Hepatocyte (in vitro differentiated cells): ENCODE data around the gene KIAA1958.

ENCODE experiments used
- EZH2phosphoT487 ChIP-seq: fragments of 200-600 bp; sonication (generic); IDR thresholded peaks from one replicate; pipeline ENCODE4 v1.6.1; 2018; ENCODE audit warnings: antibody characterized with exemption, mild to moderate bottlenecking, low read depth, moderate library complexity; ENCODE audit not compliant: unreplicated experiment, severe bottlenecking
- TF ChIP-seq, protein P1 (sequence below): fragments of 200-600 bp; sonication (generic); IDR thresholded peaks from 2 replicates; pipeline ENCODE4 v1.5.1; 2016; ENCODE audit warnings: antibody characterized with exemption, mild to moderate bottlenecking; ENCODE audit not compliant: poor library complexity

DNA sequence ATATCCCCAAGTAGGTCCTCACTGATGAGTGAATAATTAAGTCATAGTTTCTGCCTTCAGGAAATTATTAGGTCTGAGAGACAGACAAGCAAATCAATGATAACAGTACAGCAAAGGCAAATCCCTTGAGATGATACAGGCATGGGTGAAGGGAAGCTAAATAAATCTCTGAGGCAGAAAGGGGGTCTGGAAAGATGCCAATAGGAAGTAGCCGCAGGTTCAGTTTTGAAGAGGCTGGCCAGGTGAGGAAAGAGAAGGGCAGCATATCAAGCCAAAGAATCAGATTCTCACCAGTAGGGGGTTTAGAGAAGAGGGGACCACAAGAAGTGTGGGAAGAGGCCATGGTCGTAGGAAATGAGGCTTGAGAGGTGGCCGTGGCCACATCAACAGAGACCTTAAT is 85.8 kb downstream of the KIAA1958 start:
- TF ChIP-seq, protein P1, sequence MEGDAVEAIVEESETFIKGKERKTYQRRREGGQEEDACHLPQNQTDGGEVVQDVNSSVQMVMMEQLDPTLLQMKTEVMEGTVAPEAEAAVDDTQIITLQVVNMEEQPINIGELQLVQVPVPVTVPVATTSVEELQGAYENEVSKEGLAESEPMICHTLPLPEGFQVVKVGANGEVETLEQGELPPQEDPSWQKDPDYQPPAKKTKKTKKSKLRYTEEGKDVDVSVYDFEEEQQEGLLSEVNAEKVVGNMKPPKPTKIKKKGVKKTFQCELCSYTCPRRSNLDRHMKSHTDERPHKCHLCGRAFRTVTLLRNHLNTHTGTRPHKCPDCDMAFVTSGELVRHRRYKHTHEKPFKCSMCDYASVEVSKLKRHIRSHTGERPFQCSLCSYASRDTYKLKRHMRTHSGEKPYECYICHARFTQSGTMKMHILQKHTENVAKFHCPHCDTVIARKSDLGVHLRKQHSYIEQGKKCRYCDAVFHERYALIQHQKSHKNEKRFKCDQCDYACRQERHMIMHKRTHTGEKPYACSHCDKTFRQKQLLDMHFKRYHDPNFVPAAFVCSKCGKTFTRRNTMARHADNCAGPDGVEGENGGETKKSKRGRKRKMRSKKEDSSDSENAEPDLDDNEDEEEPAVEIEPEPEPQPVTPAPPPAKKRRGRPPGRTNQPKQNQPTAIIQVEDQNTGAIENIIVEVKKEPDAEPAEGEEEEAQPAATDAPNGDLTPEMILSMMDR, result no peak
- no peak for TF ChIP-seq EZH2phosphoT487
